Coronary artery (tissue), 2 donors: ENCODE measurements around the gene PLXNA4.

Experiments used
- DNase-seq: peaks from one replicate; pipeline ENCODE4 v3.0.0-alpha.2; 2017; ENCODE audit warnings: low spot score
- H3K27ac ChIP-seq, 2 donors: fragments of 200-600 bp; sonication (generic); one replicate each; pipeline ENCODE4 v1.5.1; 2016 to 2019
- H3K4me3 ChIP-seq: fragments of 200-600 bp; sonication (generic); 2 replicates; pipeline ENCODE4 v1.5.1; 2016; ENCODE audit warnings: mild to moderate bottlenecking, moderate library complexity
- TF ChIP-seq, protein P1 (sequence below): fragments of 200-600 bp; sonication (generic); IDR thresholded peaks from one replicate; pipeline ENCODE4 v1.5.1; 2019; ENCODE audit warnings: antibody characterized with exemption

PLXNA4 gene

DNA sequence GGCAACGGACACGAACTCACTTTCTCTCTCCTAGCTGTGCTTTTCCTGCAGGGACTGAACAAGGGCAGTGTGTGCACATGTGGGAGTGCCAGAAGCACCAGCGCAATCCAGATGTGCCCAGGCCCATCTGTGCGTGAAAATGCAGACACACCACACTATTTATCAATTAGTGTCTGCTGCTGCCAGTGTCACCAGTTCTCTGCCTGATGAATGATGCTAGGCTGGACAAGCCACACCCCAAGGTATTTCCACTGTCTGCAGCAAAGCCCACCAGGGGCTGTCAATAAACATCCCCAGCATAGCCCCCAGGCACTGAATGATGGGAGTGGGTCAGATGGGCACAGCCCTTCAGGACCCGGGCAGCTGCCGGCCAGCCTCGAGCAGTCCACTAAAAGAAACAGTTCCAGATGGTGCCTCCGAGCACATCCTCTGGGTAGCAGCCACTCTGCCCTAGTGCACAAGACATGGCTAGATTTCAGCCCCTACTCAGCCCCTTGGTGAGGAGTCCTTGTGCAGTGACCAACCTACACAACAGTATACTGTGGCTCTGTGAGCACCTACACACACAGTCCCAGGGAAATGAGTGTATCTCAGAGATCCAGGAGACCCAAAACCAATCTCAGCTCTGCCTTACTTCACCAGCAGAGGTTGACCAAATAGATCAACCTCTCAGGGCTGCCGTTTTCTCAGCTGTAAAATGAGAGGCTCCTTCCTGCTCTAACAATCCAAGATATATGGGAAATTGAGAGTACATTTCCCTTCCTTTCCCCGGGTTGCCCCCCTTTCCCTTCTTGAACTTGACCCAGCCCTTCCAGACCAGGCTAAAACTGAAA is 314.7 kb downstream of the PLXNA4 start:
- no peak for DNase-seq
- TF ChIP-seq, protein P1, sequence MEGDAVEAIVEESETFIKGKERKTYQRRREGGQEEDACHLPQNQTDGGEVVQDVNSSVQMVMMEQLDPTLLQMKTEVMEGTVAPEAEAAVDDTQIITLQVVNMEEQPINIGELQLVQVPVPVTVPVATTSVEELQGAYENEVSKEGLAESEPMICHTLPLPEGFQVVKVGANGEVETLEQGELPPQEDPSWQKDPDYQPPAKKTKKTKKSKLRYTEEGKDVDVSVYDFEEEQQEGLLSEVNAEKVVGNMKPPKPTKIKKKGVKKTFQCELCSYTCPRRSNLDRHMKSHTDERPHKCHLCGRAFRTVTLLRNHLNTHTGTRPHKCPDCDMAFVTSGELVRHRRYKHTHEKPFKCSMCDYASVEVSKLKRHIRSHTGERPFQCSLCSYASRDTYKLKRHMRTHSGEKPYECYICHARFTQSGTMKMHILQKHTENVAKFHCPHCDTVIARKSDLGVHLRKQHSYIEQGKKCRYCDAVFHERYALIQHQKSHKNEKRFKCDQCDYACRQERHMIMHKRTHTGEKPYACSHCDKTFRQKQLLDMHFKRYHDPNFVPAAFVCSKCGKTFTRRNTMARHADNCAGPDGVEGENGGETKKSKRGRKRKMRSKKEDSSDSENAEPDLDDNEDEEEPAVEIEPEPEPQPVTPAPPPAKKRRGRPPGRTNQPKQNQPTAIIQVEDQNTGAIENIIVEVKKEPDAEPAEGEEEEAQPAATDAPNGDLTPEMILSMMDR, result no peak
- H3K27ac ChIP-seq, result no peak overlapping the region
- H3K4me3 ChIP-seq, result no peak overlapping the region

DNA sequence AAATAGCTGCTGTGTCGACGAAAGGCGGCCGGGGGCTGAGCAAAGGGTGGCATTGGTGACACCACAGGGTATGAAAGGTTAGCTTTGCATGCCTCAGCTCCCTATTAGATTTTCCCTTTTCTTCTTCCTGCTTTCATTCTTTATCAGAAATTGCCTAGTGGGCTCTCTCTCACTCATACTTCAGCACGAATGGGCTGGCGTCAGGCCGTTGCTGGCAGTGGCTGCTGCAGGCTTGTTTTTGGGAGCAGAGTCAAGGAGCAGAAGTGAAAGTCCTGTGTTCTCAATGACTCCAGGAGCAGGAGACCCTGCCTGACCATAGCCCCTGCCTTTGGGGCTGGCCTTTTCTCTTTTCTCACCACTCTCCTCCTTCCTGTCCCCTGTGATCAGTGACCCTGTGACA is 318.0 kb downstream of the PLXNA4 start:
- no peak for DNase-seq
- TF ChIP-seq, protein P1, result no peak
- no peak overlapping the region for H3K4me3 ChIP-seq
- peak overlapping the region in 1 of 2 donors; percentile 37 for H3K27ac ChIP-seq

DNA sequence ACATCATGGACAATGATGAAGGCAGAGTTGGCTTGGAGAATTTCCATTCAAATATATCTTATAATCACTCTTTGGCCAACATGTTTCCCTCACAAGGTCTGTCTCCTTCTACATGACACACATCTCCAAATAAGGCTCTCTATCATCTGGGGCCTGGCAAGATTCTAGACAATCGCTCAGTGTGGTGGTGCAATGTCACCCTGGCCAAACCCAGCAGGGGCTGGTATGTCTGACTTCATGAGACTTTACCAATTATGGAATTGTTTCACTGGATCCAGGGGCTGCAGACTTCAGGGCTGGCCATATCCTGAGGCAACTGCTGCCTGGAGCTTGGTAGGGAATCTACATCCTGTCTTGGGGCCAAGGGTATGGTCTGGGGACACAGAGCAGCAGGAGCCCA is 319.0 kb downstream of the PLXNA4 start:
- Histone ChIP-seq H3K4me3 (no peak overlapping the region), H3K27ac (peak overlapping the region in 1 of 2 donors; percentile 40)
- DNase-seq, result peak; percentile 58
- TF ChIP-seq, protein P1, result no peak

DNA sequence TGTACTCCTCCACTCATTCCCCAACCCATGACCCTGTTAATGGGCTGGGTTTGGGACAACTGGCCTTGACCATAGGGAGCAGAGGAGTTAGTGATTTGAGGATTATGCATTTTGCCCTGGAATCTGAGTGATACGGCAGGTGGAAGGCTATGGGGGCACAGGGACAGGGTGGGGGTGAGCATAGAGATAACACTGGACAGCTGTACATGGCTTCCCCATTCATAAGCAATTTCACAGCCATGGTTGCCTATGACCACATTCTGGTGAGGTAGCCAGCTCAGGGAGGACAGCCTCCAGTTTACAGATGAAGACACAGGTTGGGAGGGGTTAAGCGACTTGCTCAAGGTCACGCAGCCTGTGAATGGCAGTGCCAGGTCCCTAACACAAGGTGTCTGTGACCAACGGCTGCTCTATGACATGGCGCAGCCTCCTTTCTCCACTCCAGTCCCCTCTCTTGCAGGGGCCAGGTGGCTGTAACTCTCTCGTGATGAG is 319.5 kb downstream of the PLXNA4 start:
- peak; percentile 50 for DNase-seq

DNA sequence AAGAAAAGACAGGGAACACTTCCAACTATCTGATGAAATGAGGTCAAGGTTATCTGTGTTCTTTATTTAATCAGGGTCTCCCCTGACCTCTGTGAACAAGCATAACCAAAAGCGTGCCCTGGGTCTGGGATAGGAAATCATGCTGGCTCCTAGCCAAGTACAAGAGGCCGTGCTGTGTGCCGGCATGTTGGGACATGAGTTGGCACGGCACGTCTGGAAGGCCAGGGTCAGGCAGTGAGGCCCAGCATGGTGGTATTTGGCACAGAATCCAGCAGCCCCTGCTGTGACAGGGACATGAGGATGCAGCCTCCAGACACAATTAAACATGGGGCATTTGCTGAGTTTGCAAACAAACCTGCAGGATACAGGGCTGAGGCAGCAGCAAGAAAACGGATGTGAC is 320.4 kb downstream of the PLXNA4 start:
- no peak overlapping the region for H3K4me3 ChIP-seq
- H3K27ac ChIP-seq, result peak overlapping the region in 1 of 2 donors; percentile 26
- TF ChIP-seq, protein P1, result no peak
- no peak for DNase-seq

More for the DNA sequence above, 319.5 kb downstream of the PLXNA4 start:
- H3K4me3 ChIP-seq, result no peak overlapping the region
- TF ChIP-seq, protein P1, result no peak
- H3K27ac ChIP-seq, result peak overlapping the region in 1 of 2 donors; percentile 40

DNA sequence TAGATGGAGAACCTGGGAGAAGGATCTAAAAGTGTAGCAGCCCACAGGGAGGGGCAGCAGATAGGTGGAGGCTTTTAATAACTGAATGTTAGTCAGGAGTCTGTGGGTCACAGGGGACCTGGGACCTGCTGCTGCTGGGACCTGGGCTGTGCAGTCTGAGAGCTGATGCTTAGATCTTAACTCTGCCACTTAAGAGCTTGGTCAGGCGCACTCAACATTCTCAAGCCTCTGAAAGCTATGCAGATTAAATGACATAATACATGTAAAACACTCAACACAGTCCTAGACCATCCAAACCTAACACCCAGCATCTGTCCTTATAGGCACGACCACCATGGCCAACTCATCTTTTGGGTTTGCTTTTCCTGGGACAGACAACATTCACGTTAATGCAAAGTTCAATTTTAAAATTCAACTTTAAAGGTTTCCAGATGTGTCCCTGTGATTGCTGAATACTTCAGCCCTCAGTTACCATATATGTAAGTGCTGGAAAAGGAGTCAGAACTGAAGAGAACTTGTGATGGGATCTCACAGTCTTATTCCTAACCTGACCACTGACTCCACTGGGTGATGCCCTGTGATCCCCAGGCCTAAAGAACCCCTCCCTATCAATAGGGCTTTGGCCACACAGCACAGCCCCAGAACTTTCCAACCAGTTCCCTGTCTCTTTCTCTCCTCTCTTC is 321.0 kb downstream of the PLXNA4 start:
- no peak overlapping the region for H3K27ac ChIP-seq
- DNase-seq, result peak; percentile 19
- H3K4me3 ChIP-seq, result no peak overlapping the region

More for the DNA sequence above, 321.0 kb downstream of the PLXNA4 start:
- TF ChIP-seq, protein P1, result no peak
